GM21367 (cell line): ENCODE results near the gene SERTAD4.
"Not testable (repeated sequence)": the region's sequence is repeated elsewhere in the genome, so short reads cannot be mapped to it uniquely, and the experiment has no call there.

ENCODE experiments used
- ATAC-seq: cut with Tn5 transposase; IDR thresholded peaks from one replicate; pipeline ENCODE4 v1.9.1; 2021; ENCODE audit not compliant: unreplicated experiment

The SERTAD4 gene

DNA sequence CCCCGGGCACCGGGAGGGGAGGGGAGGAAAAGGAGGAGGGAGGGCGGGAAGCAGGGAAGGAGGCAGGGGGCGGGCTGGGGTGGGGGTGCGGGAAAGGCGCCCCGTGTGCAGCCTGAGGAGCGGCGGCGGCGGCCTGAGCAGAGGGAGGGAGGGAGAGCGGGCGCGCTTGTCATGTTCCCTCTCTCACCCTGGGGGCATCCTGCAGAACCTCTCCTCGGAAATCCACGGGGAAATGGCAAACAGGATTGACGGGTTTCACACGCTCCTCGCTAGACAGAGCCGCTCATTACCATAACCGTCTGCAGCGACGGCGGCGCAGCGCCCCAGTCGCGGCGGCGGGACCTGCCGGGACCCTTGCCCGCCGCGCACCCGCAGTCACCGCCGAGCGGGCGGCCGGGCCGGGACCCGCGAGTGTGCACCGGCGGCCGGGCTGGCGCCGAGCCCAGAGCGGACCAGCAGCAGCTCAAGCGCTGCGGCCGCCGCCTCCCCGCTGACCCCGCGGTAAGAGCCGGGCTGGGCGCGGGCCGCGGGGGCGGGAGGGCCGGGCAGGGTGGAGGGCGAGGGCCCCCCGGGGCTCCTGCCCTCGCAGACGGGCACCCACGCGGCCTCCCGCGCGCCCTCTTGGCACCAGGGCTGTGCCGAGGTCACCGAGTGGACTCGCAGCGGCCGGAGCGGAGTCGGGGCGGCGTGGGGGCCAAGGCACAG, at the start of gene SERTAD4:
SERTAD4 (plus strand) TSS at position 286 of the 705 bp plus-strand sequence. CDS start 5,165 bp downstream, outside the sequence.
- ATAC-seq, result no peak

DNA sequence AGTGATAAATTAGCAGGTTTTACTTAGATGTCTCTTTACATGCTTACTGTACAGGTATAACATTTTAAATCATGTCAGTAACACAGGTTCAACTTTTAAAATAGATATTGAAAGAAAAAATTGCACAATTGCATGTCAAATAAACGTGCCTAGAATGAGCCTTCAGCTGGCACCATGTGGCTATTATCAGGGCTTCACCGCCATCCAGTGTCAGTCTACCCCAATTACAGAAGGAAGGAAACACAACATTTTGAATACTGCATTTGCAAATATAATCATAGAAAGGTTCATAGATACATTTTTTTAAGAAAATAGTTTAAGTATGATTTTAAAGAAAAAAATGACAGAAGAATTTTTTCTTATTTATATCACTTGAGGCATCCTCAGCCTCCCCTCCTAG, 47.5 kb upstream of the SERTAD4 start:
- ATAC-seq, result no peak

DNA sequence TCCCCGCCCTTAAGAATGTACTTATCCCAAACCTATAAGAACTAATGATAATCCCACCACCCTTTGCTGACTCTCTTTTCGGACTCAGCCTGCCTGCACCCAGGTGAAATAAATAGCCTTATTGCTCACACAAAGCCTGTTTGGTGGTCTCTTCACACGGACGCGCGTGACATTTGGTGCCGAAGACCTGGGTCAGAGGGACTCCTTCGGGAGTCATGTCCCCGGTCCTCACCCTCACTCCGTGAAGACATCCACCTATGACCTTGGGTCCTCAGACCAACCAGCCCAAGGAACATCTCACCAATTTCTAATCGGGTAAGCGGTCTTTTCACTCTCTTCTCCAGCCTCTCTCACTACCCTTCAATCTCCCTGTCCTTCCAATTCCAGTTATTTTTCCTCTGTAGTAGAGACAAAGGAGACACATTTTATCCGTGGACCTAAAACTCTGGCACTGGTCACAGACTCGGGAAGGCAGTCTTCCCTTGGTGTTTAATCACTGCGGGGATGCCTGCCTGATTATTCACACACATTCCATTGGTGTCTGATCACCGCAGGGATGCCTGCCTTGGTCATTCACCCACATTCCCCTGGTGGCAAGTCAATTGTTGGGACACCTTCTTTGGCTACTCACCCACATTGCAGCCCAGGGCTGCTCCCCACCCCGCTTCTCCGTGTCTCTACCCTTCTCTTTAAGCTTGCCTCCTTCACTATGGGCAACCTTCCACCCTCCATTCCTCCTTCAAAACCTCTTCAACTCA, 44.6 kb upstream of the SERTAD4 start:
- ATAC-seq, result not testable (repeated sequence)

DNA sequence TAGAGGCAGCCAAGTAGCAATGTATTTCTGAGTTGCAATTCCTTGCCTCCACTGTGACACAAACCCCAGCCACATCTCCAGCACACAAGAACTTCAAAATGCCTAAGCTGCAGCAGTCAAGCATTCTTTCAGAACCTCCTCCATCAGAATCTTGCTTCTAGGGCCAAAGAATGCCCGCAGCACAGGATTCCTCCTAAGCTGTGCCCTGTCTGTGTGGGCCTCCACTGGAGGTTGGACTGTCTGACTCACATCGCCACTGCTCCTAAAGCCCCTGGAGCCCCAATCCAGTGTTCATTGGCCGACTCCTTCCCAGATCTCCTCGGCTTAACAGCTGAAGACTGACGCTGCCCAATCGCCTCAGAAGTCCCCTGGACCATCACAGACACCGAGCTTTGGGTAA, 43.2 kb upstream of the SERTAD4 start:
- no peak for ATAC-seq

- ATAC-seq, result no peak
Observed at GRCh38 chr1:210195635-210196160, 36.9 kb upstream of the SERTAD4 start.

DNA sequence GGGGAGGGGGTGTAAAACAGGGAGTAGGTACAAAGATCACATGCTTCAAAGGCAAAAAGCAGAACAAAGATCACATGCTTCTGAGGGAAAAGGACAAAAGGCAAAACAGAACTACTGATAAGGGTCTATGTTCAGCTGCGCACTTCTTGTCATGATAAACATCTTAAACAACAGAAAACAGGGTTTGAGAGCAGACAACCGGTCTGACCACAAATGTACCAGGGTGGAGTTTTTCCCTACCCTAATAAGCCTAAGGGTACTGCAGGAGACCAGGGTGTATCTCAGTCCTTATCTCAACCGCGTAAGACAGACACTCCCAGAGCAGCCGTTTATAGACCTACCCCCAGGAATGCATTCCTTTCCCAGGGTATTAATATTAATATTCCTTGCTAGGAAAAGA, 36.3 kb upstream of the SERTAD4 start:
- not testable (repeated sequence) for ATAC-seq

DNA sequence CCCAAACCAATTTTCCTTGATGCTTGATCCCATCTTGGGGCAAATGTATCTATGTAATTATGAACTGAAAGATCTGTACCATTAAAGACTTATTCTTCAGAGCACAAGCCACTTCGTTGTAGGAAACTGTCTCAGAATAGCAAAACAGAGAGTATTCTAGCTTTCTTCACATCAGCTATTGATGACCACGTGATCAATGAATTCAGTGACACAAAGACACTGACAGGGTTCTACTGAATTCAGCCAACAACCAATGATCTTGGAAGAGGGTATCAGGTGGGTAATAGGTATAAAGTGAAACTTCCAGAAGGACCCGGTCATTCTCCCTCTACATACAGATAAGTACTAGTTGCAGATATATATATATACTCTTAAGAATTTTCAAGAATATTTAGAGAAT, 33.8 kb upstream of the SERTAD4 start:
- no peak for ATAC-seq

- no peak for ATAC-seq
Observed at GRCh38 chr1:210200124-210200736, 32.4 kb upstream of the SERTAD4 start.

DNA sequence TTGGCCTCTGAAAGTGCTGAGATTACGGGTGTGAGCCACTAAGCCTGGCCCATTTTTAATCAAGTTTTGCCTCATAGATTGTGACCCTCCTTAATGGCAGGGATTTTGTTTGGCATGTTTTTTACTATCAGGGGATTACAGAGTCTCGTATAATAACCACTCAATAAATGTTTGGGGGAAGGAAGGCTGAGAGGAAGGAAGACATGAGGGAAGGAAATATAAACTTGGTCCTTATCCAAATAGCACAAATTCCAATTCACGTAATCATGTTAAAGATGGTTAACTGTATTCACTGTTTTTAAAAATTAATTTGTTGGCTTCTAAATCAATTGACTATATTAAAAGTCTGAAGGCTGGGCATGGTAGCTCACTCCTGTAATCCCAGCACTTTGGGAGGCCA, 30.9 kb upstream of the SERTAD4 start:
- ATAC-seq, result no peak

- ATAC-seq, result no peak
Observed at GRCh38 chr1:210207597-210208450, 24.8 kb upstream of the SERTAD4 start.

GRCh38 chr1:210213335-210213734, 19.3 kb upstream of the SERTAD4 start:
- no peak for ATAC-seq

DNA sequence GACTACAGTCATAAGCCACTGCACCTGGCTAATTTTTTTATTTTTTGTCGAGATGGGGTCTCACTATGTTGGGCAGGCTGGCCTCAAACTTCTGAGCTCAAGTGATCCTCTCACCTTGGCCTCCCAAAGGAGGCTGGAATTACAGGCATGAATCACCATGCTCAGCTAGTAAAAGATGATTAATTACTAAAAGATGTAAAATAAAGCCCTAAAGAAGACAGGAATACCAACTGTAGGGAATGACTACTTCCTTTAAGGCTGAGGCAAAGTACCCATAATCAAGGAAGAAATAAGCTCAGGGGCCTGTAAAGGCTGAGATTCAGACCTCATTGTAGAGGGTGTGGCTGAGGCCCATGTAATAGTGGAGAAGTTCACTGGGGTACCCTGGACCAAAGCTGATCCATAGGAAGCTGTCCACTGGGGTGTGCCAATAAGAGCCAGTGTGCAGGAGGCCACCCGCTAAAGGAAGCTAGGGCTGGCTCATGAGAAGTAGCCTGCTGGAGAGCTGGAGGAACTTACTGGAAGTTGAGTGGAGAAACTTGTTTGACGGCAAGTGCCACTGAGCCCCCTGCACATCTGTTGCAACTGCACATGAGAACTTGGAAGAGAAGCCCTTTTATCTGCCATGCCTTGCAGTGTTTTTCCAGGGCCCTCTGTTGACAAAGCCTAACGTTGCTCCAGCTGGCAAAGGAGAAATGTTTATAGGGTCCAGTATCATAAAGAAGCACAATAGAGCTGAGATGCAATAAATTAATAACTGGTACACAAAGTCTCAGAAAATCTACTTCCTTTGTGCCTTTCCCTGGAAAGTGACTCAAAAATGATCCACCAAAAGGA, 17.8 kb upstream of the SERTAD4 start:
- ATAC-seq, result no peak

- ATAC-seq, result no peak
Observed at GRCh38 chr1:210217482-210217881, 15.1 kb upstream of the SERTAD4 start.

- no peak for ATAC-seq
Observed at GRCh38 chr1:210218047-210218446, 14.5 kb upstream of the SERTAD4 start.

- no peak for ATAC-seq
Observed at GRCh38 chr1:210222340-210223006, 10.1 kb upstream of the SERTAD4 start.

GRCh38 chr1:210223226-210223904, 9.2 kb upstream of the SERTAD4 start:
- ATAC-seq, result no peak

- ATAC-seq, result no peak
Observed at GRCh38 chr1:210228158-210228557, 4.4 kb upstream of the SERTAD4 start.

- ATAC-seq, result no peak
Observed at GRCh38 chr1:210230149-210230695, 2.4 kb upstream of the SERTAD4 start.
